Fibroblast of the conjunctiva (primary cell): ENCODE measurements around the gene POM121.
A peak's percentile ranks its signal among the peaks of the same experiment; 100 is the strongest.
"Not testable (repeated sequence)": the region's sequence is repeated elsewhere in the genome, so short reads cannot be mapped to it uniquely, and the experiment has no call there.

ENCODE experiments used
- DNase-seq: peaks from one replicate; pipeline ENCODE4 v3.0.0-alpha.2; 2010; ENCODE audit warnings: low read depth

Gene POM121

GRCh38 chr7:72924733-72925545, at the start of gene POM121:
POM121 (plus strand) TSS chr7:72925095; CDS start chr7:72925122, 27 bp downstream.
- peak; percentile 62 for DNase-seq

GRCh38 chr7:72879079-72879736, 45.7 kb upstream of the POM121 start:
- peak; percentile 76 for DNase-seq

- DNase-seq = peak; percentile 21
Observed at GRCh38 chr7:72879737-72880215, 45.1 kb upstream of the POM121 start.

GRCh38 chr7:72891750-72892149, 33.1 kb upstream of the POM121 start:
- DNase-seq = not testable (repeated sequence)

- not testable (repeated sequence) for DNase-seq
Observed at GRCh38 chr7:72904740-72905139, 20.2 kb upstream of the POM121 start.

GRCh38 chr7:72908422-72908821, 16.5 kb upstream of the POM121 start:
- DNase-seq = not testable (repeated sequence)

- not testable (repeated sequence) for DNase-seq
Observed at GRCh38 chr7:72911395-72911794, 13.5 kb upstream of the POM121 start.

- not testable (repeated sequence) for DNase-seq
Observed at GRCh38 chr7:72913750-72914149, 11.1 kb upstream of the POM121 start.

- peak; percentile 31 for DNase-seq
Observed at GRCh38 chr7:72914756-72915525, 10.0 kb upstream of the POM121 start.

- DNase-seq = no peak
Observed at GRCh38 chr7:72919256-72919775, 5.6 kb upstream of the POM121 start.

GRCh38 chr7:72924386-72924732, 536 bp upstream of the POM121 start:
- DNase-seq = no peak

GRCh38 chr7:72925546-72926120, 738 bp downstream of the POM121 start:
- peak; percentile 38 for DNase-seq

- DNase-seq = not testable (repeated sequence)
Observed at GRCh38 chr7:72927791-72928190, 2.9 kb downstream of the POM121 start.

GRCh38 chr7:72928216-72928615, 3.3 kb downstream of the POM121 start:
- not testable (repeated sequence) for DNase-seq

GRCh38 chr7:72942022-72942705, 17.3 kb downstream of the POM121 start:
- DNase-seq = not testable (repeated sequence)

GRCh38 chr7:72942956-72943355, 18.1 kb downstream of the POM121 start:
- not testable (repeated sequence) for DNase-seq

- not testable (repeated sequence) for DNase-seq
Observed at GRCh38 chr7:72944937-72945336, 20.0 kb downstream of the POM121 start.

- not testable (repeated sequence) for DNase-seq
Observed at GRCh38 chr7:72945597-72945996, 20.7 kb downstream of the POM121 start.

GRCh38 chr7:72946130-72946745, 21.3 kb downstream of the POM121 start:
- DNase-seq = not testable (repeated sequence)

GRCh38 chr7:72948714-72949113, 23.8 kb downstream of the POM121 start:
- DNase-seq = not testable (repeated sequence)

GRCh38 chr7:72949276-72949675, 24.4 kb downstream of the POM121 start:
- DNase-seq = not testable (repeated sequence)
